ENCODE data around the gene COG7.
"Not testable (repeated sequence)": the region's sequence is repeated elsewhere in the genome, so short reads cannot be mapped to it uniquely, and the experiment has no call there.

COG7 gene

DNA sequence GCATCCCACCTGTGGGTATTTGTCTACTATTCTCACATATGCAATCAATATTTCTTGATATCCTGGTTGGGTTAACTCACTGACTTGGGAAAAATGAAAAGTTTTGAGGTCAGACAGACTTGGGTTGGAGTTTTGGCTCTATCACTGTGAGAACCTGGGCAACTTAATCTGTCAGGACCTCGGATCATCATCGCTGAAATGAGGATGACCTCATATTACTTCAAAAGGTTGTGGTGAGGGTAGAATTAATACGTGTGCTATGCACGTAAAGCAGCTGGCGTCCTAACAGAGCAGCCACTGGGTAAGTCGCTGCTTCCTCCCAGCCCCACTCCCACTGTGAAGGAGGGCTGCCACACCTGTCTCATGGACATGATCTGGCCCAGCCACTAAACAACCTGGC is 57.3 kb downstream of the COG7 start:
- H3K4me1 ChIP-seq (ENCODE audit: control insufficient read depth in 1 of 2, insufficient read depth in 2 of 2, low read length in 2 of 2), result peaks cover 0 to 8% of the 10 kb centered on the region in 2 donors
- no peaks in the 10 kb centered on the region for H3K9me3 ChIP-seq (ENCODE audit: control insufficient read depth in 1 of 2, low read length in 2 of 2)
- no peaks in the 10 kb centered on the region for H3K27me3 ChIP-seq (ENCODE audit: low read depth, low read length)
- H3K27ac ChIP-seq (ENCODE audit: low read length), result no peak overlapping the region
- peaks cover 54 to 79% of the 10 kb centered on the region in 2 donors for H3K36me3 ChIP-seq (ENCODE audit: control insufficient read depth in 1 of 2, insufficient read depth in 2 of 2, low read length in 2 of 2)
- H3K4me3 ChIP-seq (ENCODE audit: low read depth in 1 of 2, low read length in 2 of 2), result no peak overlapping the region

DNA sequence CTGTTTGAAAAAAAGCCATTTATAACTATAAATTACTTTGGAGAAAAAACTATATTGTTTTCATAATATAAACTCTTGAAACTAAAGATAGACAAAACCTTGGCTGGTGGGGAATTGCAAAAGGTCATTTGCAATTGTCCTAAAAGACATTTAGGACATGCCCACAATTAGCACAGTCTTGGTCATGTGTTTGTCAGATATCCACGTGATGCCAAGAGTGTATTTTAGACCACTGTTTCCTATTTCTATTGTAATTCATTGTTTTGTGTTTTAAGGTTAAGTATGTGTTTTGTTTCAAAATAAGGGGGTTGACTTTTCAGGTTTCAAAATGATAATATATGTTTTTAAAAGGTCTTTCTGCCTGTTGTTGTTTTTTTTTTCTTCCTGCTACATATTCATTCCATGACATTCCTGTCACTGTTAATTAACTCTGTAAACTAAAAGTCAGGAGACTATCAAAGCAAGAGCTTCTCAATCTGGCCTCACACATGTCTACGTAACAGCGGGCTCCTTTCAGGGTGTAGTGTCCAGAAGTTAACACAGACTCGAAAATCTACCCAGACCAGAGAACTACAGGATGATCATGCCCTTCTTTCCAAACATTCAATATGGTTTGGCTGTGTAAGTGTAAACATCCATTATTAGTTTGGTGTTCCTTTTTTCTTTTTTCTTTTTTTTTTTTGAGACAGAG is 58.7 kb downstream of the COG7 start:
- no peak overlapping the region for H3K27ac ChIP-seq (ENCODE audit: low read length)
- no peaks in the 10 kb centered on the region for H3K9me3 ChIP-seq (ENCODE audit: control insufficient read depth in 1 of 2, low read length in 2 of 2)
- H3K27me3 ChIP-seq (ENCODE audit: low read depth, low read length), result no peaks in the 10 kb centered on the region
- peaks cover 57 to 77% of the 10 kb centered on the region in 2 donors for H3K36me3 ChIP-seq (ENCODE audit: control insufficient read depth in 1 of 2, insufficient read depth in 2 of 2, low read length in 2 of 2)
- H3K4me1 ChIP-seq (ENCODE audit: control insufficient read depth in 1 of 2, insufficient read depth in 2 of 2, low read length in 2 of 2), result peaks cover 0 to 5% of the 10 kb centered on the region in 2 donors
- no peak overlapping the region for H3K4me3 ChIP-seq (ENCODE audit: low read depth in 1 of 2, low read length in 2 of 2)

DNA sequence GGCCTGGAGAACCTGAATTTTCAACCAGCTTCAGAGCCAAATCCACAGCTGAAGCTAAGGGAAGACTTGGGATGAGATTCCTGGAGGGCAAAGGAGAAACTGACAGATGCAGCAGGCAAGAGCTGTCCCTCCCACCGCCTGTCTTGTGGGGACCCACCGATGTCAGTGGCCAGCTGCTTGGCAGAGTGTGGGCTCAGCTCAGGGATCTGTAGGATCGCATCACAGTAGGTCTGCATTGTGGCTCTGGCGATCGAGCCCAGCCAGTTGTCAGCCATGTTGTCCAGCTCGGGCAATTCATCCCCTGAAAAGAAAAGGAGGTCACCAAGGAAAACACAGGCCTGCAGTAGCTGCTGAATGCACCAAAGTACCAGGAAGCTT is 60.8 kb downstream of the COG7 start:
- Histone ChIP-seq H3K36me3 (ENCODE audit: control insufficient read depth in 1 of 2, insufficient read depth in 2 of 2, low read length in 2 of 2) (peaks cover 43 to 75% of the 10 kb centered on the region in 2 donors), H3K27ac (ENCODE audit: low read length) (no peak overlapping the region), H3K27me3 (ENCODE audit: low read depth, low read length) (no peaks in the 10 kb centered on the region), H3K4me3 (ENCODE audit: low read depth in 1 of 2, low read length in 2 of 2) (no peak overlapping the region), H3K4me1 (ENCODE audit: control insufficient read depth in 1 of 2, insufficient read depth in 2 of 2, low read length in 2 of 2) (no peaks in the 10 kb centered on the region), H3K9me3 (ENCODE audit: control insufficient read depth in 1 of 2, low read length in 2 of 2) (no peaks in the 10 kb centered on the region)

GRCh38 chr16:23391381-23392222 is 61.4 kb downstream of the COG7 start:
- Histone ChIP-seq H3K27ac (ENCODE audit: low read length) (no peak overlapping the region), H3K4me3 (ENCODE audit: low read depth in 1 of 2, low read length in 2 of 2) (no peak overlapping the region), H3K36me3 (ENCODE audit: control insufficient read depth in 1 of 2, insufficient read depth in 2 of 2, low read length in 2 of 2) (peaks cover 37 to 69% of the 10 kb centered on the region in 2 donors), H3K27me3 (ENCODE audit: low read depth, low read length) (no peaks in the 10 kb centered on the region), H3K4me1 (ENCODE audit: control insufficient read depth in 1 of 2, insufficient read depth in 2 of 2, low read length in 2 of 2) (no peaks in the 10 kb centered on the region), H3K9me3 (ENCODE audit: control insufficient read depth in 1 of 2, low read length in 2 of 2) (no peaks in the 10 kb centered on the region)

DNA sequence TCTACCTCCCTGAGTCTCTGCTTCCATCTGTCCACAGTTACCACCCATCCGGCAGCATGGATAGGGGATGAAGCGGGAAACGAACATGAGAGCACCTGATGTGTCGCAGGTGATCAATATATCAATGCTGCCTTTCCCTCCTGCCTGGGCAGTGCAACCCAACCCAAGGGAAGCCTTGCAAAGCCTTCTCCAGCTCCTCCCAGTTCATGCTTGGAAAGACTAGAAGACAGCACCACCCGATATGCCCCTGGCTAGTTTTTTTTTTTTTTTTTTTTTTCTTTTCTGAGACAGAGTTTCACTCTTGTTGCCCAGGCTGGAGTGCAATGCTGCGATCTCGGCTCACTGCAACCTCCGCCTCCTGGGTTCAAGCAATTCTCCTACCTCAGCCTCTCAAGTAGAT is 63.1 kb downstream of the COG7 start:
- peaks cover 25 to 53% of the 10 kb centered on the region in 2 donors for H3K36me3 ChIP-seq (ENCODE audit: control insufficient read depth in 1 of 2, insufficient read depth in 2 of 2, low read length in 2 of 2)
- H3K27ac ChIP-seq (ENCODE audit: low read length); H3K9me3 ChIP-seq (ENCODE audit: control insufficient read depth in 1 of 2, low read length in 2 of 2); H3K4me3 ChIP-seq (ENCODE audit: low read depth in 1 of 2, low read length in 2 of 2); H3K27me3 ChIP-seq (ENCODE audit: low read depth, low read length); H3K4me1 ChIP-seq (ENCODE audit: control insufficient read depth in 1 of 2, insufficient read depth in 2 of 2, low read length in 2 of 2): not testable (repeated sequence)

GRCh38 chr16:23389201-23389600 is 63.8 kb downstream of the COG7 start:
- Histone ChIP-seq H3K4me1 (ENCODE audit: control insufficient read depth in 1 of 2, insufficient read depth in 2 of 2, low read length in 2 of 2) (no peaks in the 10 kb centered on the region), H3K36me3 (ENCODE audit: control insufficient read depth in 1 of 2, insufficient read depth in 2 of 2, low read length in 2 of 2) (peaks cover 25 to 53% of the 10 kb centered on the region in 2 donors), H3K4me3 (ENCODE audit: low read depth in 1 of 2, low read length in 2 of 2) (no peak overlapping the region), H3K9me3 (ENCODE audit: control insufficient read depth in 1 of 2, low read length in 2 of 2) (no peaks in the 10 kb centered on the region), H3K27ac (ENCODE audit: low read length) (no peak overlapping the region), H3K27me3 (ENCODE audit: low read depth, low read length) (no peaks in the 10 kb centered on the region)

DNA sequence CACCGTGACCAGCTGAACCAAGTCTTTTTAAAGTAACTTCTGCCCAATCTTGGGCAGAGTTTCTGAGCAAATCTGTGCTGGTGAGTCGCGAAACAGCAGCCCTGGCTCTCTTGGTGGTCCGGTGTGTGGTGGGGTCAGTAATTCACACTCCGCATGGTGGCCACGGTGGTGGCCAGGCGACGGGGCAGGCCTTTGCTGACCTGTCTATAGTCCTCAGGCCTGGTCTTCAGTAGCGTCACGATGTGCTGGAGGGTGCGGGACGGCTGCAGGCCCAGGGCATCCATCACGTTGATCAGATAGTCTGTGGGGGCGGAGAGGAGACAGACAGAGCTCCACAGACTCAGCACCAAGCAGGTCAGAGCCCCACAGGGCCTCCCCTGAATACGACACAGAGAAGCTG is 64.2 kb downstream of the COG7 start:
- H3K4me3 ChIP-seq (ENCODE audit: low read depth in 1 of 2, low read length in 2 of 2), result no peak overlapping the region
- no peak overlapping the region for H3K27ac ChIP-seq (ENCODE audit: low read length)
- H3K4me1 ChIP-seq (ENCODE audit: control insufficient read depth in 1 of 2, insufficient read depth in 2 of 2, low read length in 2 of 2), result no peaks in the 10 kb centered on the region
- peaks cover 25 to 53% of the 10 kb centered on the region in 2 donors for H3K36me3 ChIP-seq (ENCODE audit: control insufficient read depth in 1 of 2, insufficient read depth in 2 of 2, low read length in 2 of 2)
- H3K27me3 ChIP-seq (ENCODE audit: low read depth, low read length), result no peaks in the 10 kb centered on the region
- H3K9me3 ChIP-seq (ENCODE audit: control insufficient read depth in 1 of 2, low read length in 2 of 2), result no peaks in the 10 kb centered on the region

DNA sequence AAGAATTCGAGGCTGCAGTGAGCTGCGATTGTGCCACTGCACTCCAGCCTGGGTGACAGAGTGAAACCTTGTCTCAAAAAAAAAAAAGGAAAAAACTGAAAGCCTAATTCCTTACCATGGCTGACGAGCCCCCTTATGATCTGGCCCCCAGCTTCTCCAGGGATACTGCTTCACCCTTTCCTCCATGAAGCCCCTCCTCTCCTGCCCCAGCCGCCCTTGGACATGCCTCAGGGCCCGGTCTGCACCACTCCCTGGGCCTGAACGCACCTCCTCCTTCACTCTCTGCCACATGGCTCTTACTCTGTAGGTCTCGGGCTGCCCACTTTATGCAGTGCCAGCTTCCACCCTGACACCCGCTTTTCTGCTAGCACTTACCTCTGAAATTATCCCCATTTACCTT is 65.3 kb downstream of the COG7 start:
- Histone ChIP-seq H3K36me3 (ENCODE audit: control insufficient read depth in 1 of 2, insufficient read depth in 2 of 2, low read length in 2 of 2) (peaks cover 25 to 46% of the 10 kb centered on the region in 2 donors), H3K4me1 (ENCODE audit: control insufficient read depth in 1 of 2, insufficient read depth in 2 of 2, low read length in 2 of 2) (no peaks in the 10 kb centered on the region)

GRCh38 chr16:23385441-23385840 is 67.5 kb downstream of the COG7 start:
- Histone ChIP-seq H3K4me1 (ENCODE audit: control insufficient read depth in 1 of 2, insufficient read depth in 2 of 2, low read length in 2 of 2) (no peaks in the 10 kb centered on the region), H3K27me3 (ENCODE audit: low read depth, low read length) (no peaks in the 10 kb centered on the region), H3K4me3 (ENCODE audit: low read depth in 1 of 2, low read length in 2 of 2) (no peak overlapping the region), H3K36me3 (ENCODE audit: control insufficient read depth in 1 of 2, insufficient read depth in 2 of 2, low read length in 2 of 2) (peaks cover 9 to 24% of the 10 kb centered on the region in 2 donors), H3K9me3 (ENCODE audit: control insufficient read depth in 1 of 2, low read length in 2 of 2) (no peaks in the 10 kb centered on the region), H3K27ac (ENCODE audit: low read length) (no peak overlapping the region)

More for the DNA sequence above, 65.3 kb downstream of the COG7 start:
- Histone ChIP-seq H3K9me3 (ENCODE audit: control insufficient read depth in 1 of 2, low read length in 2 of 2) (no peaks in the 10 kb centered on the region), H3K4me3 (ENCODE audit: low read depth in 1 of 2, low read length in 2 of 2) (no peak overlapping the region), H3K27me3 (ENCODE audit: low read depth, low read length) (no peaks in the 10 kb centered on the region), H3K27ac (ENCODE audit: low read length) (no peak overlapping the region)

- Histone ChIP-seq H3K36me3 (ENCODE audit: control insufficient read depth in 1 of 2, insufficient read depth in 2 of 2, low read length in 2 of 2) (peaks cover 9 to 22% of the 10 kb centered on the region in 2 donors), H3K9me3 (ENCODE audit: control insufficient read depth in 1 of 2, low read length in 2 of 2) (no peaks in the 10 kb centered on the region), H3K4me1 (ENCODE audit: control insufficient read depth in 1 of 2, insufficient read depth in 2 of 2, low read length in 2 of 2) (no peaks in the 10 kb centered on the region), H3K4me3 (ENCODE audit: low read depth in 1 of 2, low read length in 2 of 2) (no peak overlapping the region), H3K27me3 (ENCODE audit: low read depth, low read length) (no peaks in the 10 kb centered on the region), H3K27ac (ENCODE audit: low read length) (no peak overlapping the region)
Measured at GRCh38 chr16:23384878-23385277, 68.1 kb downstream of the COG7 start.

DNA sequence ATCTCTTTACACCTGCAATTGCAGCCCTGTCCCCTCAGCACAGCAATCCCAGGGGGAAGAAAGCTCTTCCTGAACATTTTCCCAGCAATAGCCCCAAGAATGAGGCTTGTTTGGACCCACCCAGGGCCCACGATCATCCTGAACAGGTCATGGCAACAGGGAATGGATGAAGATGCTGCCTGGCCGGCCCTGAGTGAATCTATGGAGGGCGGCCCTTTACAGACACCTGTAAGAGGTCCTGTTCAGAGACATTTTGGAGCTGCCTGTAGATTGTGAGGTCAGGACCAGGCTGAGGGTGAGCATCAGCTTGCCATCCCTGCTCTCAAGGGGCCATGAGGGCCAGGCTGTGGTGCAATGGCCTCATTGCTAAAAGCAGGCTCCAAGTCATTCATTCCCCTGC is 69.1 kb downstream of the COG7 start:
- no peak overlapping the region for H3K27ac ChIP-seq (ENCODE audit: low read length)
- H3K4me1 ChIP-seq (ENCODE audit: control insufficient read depth in 1 of 2, insufficient read depth in 2 of 2, low read length in 2 of 2), result no peaks in the 10 kb centered on the region
- no peaks in the 10 kb centered on the region for H3K27me3 ChIP-seq (ENCODE audit: low read depth, low read length)
- peaks cover 0 to 12% of the 10 kb centered on the region in 2 donors for H3K36me3 ChIP-seq (ENCODE audit: control insufficient read depth in 1 of 2, insufficient read depth in 2 of 2, low read length in 2 of 2)
- H3K9me3 ChIP-seq (ENCODE audit: control insufficient read depth in 1 of 2, low read length in 2 of 2), result no peaks in the 10 kb centered on the region
- H3K4me3 ChIP-seq (ENCODE audit: low read depth in 1 of 2, low read length in 2 of 2), result no peak overlapping the region
